GM20431 (cell line): Measurements from ENCODE around the gene OR52E8.

Source experiments
- in situ Hi-C: fragments of 300-500 bp; cut with MseI, MboI; formaldehyde crosslinking; loops from one replicate; pipeline ENCODE4 v1.15.0; 2020; ENCODE audit warnings: low sequenced_read_pairs; ENCODE audit not compliant: unreplicated experiment

The OR52E8 gene

GRCh38 chr11:5809122-5809519 lies 48.4 kb downstream of the OR52E8 start:
- in situ Hi-C loops, result loop anchor here (25.0 kb wide), 1 partner anchor 197 kb away; no protein-coding TSS in a partner anchor

GRCh38 chr11:5808500-5809121 lies 48.9 kb downstream of the OR52E8 start, which contains the start of gene OR52N2:
Gene OR52N2 (plus strand): TSS chr11:5808924. CDS start chr11:5820336, 11,412 bp downstream.
- in situ Hi-C loops, result loop anchor here (25.0 kb wide), 1 partner anchor 196 kb away; no protein-coding TSS in a partner anchor

GRCh38 chr11:5807580-5807979 lies 49.9 kb downstream of the OR52E8 start:
- in situ Hi-C loops, result loop anchor here (25.0 kb wide), 1 partner anchor 195 kb away; no protein-coding TSS in a partner anchor
